Glutamatergic neuron (in vitro differentiated cells): ENCODE results near the gene DNAAF1. TPM values are rescaled to one million over a fixed set of nuclear protein-coding genes. Genes with fewer than 3 reads are reported as not detected.
"Not testable (repeated sequence)": the region's sequence is repeated elsewhere in the genome, so short reads cannot be mapped to it uniquely, and the experiment has no call there.

Source experiments
- DNase-seq: peaks from one replicate; pipeline ENCODE4 v3.0.0; 2022
- H3K27ac Mint-ChIP-seq: one replicate; pipeline ENCODE4 v1.8.0; 2020; ENCODE audit warnings: mild to moderate bottlenecking, mixed read lengths, inconsistent platforms; ENCODE audit not compliant: unreplicated experiment
- H3K27me3 Mint-ChIP-seq: one replicate; pipeline ENCODE4 v1.8.0; 2020; ENCODE audit warnings: mild to moderate bottlenecking, moderate library complexity, mixed read lengths, inconsistent platforms; ENCODE audit not compliant: unreplicated experiment
- H3K36me3 Mint-ChIP-seq: one replicate; pipeline ENCODE4 v1.8.0; 2020; ENCODE audit warnings: mild to moderate bottlenecking, mixed read lengths, inconsistent platforms; ENCODE audit not compliant: unreplicated experiment
- H3K4me1 Mint-ChIP-seq: one replicate; pipeline ENCODE4 v1.8.0; 2020; ENCODE audit warnings: mild to moderate bottlenecking, low read depth, mixed read lengths, inconsistent platforms; ENCODE audit not compliant: unreplicated experiment
- H3K4me3 Mint-ChIP-seq: one replicate; pipeline ENCODE4 v1.8.0; 2020; ENCODE audit warnings: mild to moderate bottlenecking, mixed read lengths, inconsistent platforms; ENCODE audit not compliant: unreplicated experiment
- H3K9me3 Mint-ChIP-seq: one replicate; pipeline ENCODE4 v1.8.0; 2020; ENCODE audit warnings: mild to moderate bottlenecking, moderate library complexity, mixed read lengths, inconsistent platforms; ENCODE audit not compliant: unreplicated experiment
- CTCF ChIP-seq: fragments of 200-600 bp; sonication (generic); IDR thresholded peaks from one replicate; pipeline ENCODE4 v1.5.0; 2021; ENCODE audit not compliant: partially characterized antibody, unreplicated experiment
- total RNA-seq: library from RNA; stranded (reverse); fragmentation: NEBNext Ultra II Directional; extraction: Animal tissue kit (Norgen Biotek cat#: 25700); gene quantifications from one replicate; pipeline ENCODE4 v1.2.1, GENCODE V29; 2021; ENCODE audit not compliant: unreplicated experiment

Gene DNAAF1
- total RNA-seq, 1 donor from 2014 or later, result 0.56 TPM

GRCh38 chr16:84198401-84198800, 53.3 kb downstream of the DNAAF1 start:
- Mint-ChIP-seq H3K4me3 (peak overlapping the region; percentile 39), H3K36me3 (peaks cover 4% of the 10 kb centered on the region), H3K4me1 (peaks cover 28% of the 10 kb centered on the region), H3K9me3 (peaks cover 13% of the 10 kb centered on the region), H3K27ac (peak overlapping the region; percentile 87), H3K27me3 (peaks cover 17% of the 10 kb centered on the region)
- DNase-seq, result peak; percentile 70
- TF ChIP-seq CTCF, result no peak

- peaks cover 22% of the 10 kb centered on the region for H3K4me1 Mint-ChIP-seq
- TF ChIP-seq CTCF, result no peak
- peaks cover 4% of the 10 kb centered on the region for H3K36me3 Mint-ChIP-seq
- DNase-seq, result no peak
- peak overlapping the region; percentile 87 for H3K27ac Mint-ChIP-seq
- H3K4me3 Mint-ChIP-seq, result no peak overlapping the region
- H3K27me3 Mint-ChIP-seq, result peaks cover 11% of the 10 kb centered on the region
- H3K9me3 Mint-ChIP-seq, result peaks cover 9% of the 10 kb centered on the region
Observed at GRCh38 chr16:84199097-84199496, 54.0 kb downstream of the DNAAF1 start.

- DNase-seq, result no peak
- Mint-ChIP-seq H3K27me3 (peaks cover 7% of the 10 kb centered on the region), H3K27ac (no peak overlapping the region), H3K4me3 (peak overlapping the region; percentile 38), H3K4me1 (peaks cover 15% of the 10 kb centered on the region), H3K36me3 (peaks cover 4% of the 10 kb centered on the region), H3K9me3 (peaks cover 5% of the 10 kb centered on the region)
- TF ChIP-seq CTCF, result no peak
Observed at GRCh38 chr16:84199861-84200260, 54.8 kb downstream of the DNAAF1 start.

GRCh38 chr16:84204551-84204950, 59.4 kb downstream of the DNAAF1 start:
- not testable (repeated sequence) for H3K36me3 Mint-ChIP-seq, H3K27me3 Mint-ChIP-seq, DNase-seq, H3K9me3 Mint-ChIP-seq, H3K4me3 Mint-ChIP-seq, H3K27ac Mint-ChIP-seq
- peaks cover 11% of the 10 kb centered on the region for H3K4me1 Mint-ChIP-seq

- H3K9me3 Mint-ChIP-seq, H3K27ac Mint-ChIP-seq, H3K4me3 Mint-ChIP-seq, H3K36me3 Mint-ChIP-seq, DNase-seq, H3K4me1 Mint-ChIP-seq, H3K27me3 Mint-ChIP-seq: not testable (repeated sequence)
Observed at GRCh38 chr16:84205123-84205522, 60.0 kb downstream of the DNAAF1 start.

GRCh38 chr16:84205976-84206691, 61.0 kb downstream of the DNAAF1 start:
- Mint-ChIP-seq H3K4me1 (peaks cover 7% of the 10 kb centered on the region), H3K4me3 (no peak overlapping the region), H3K9me3 (no peaks in the 10 kb centered on the region), H3K36me3 (peaks cover 9% of the 10 kb centered on the region), H3K27me3 (peaks cover 3% of the 10 kb centered on the region), H3K27ac (no peak overlapping the region)
- TF ChIP-seq CTCF, result no peak
- DNase-seq, result no peak
